Activated T-cell treated with anti-CD3 and anti-CD28 coated beads, Interleukin-2, amount 50 U/mL, for 24 hours (primary cell): ENCODE data around the gene GDF10.

Source experiments
- DNase-seq: peaks from one replicate; pipeline ENCODE4 v3.0.0-alpha.2; 2020
- H3K27ac Mint-ChIP-seq: 2 replicates; pipeline ENCODE4 v1.8.0; 2020; ENCODE audit warnings: mild to moderate bottlenecking, mixed read lengths
- H3K27me3 Mint-ChIP-seq: 2 replicates; pipeline ENCODE4 v1.8.0; 2020; ENCODE audit warnings: mixed read lengths
- H3K36me3 Mint-ChIP-seq: 2 replicates; pipeline ENCODE4 v1.8.0; 2020; ENCODE audit warnings: low read depth, mixed read lengths
- H3K4me1 Mint-ChIP-seq: 2 replicates; pipeline ENCODE4 v1.8.0; 2020; ENCODE audit warnings: low read depth, mixed read lengths
- H3K4me3 Mint-ChIP-seq: 2 replicates; pipeline ENCODE4 v1.8.0; 2020; ENCODE audit warnings: mild to moderate bottlenecking, moderate library complexity, mixed read lengths
- H3K9me3 Mint-ChIP-seq: 2 replicates; pipeline ENCODE4 v1.8.0; 2020; ENCODE audit warnings: mixed read lengths

GDF10 gene

DNA sequence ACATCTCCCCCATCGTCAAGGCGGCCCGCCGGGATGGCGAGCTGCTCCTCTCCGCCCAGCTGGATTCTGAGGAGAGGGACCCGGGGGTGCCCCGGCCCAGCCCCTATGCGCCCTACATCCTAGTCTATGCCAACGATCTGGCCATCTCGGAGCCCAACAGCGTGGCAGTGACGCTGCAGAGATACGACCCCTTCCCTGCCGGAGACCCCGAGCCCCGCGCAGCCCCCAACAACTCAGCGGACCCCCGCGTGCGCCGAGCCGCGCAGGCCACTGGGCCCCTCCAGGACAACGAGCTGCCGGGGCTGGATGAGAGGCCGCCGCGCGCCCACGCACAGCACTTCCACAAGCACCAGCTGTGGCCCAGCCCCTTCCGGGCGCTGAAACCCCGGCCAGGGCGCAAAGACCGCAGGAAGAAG, 10.1 kb downstream of the GDF10 start:
- DNase-seq = no peak
- no peaks in the 10 kb centered on the region for H3K27me3 Mint-ChIP-seq
- H3K9me3 Mint-ChIP-seq = no peaks in the 10 kb centered on the region
- H3K4me1 Mint-ChIP-seq = peaks cover 32% of the 10 kb centered on the region
- no peaks in the 10 kb centered on the region for H3K36me3 Mint-ChIP-seq
- no peak overlapping the region for H3K27ac Mint-ChIP-seq
- H3K4me3 Mint-ChIP-seq = no peak overlapping the region

GRCh38 chr10:47311193-47311931, 11.4 kb downstream of the GDF10 start:
- Mint-ChIP-seq H3K27me3 (no peaks in the 10 kb centered on the region), H3K27ac (peak overlapping the region; percentile 83), H3K4me1 (peaks cover 32% of the 10 kb centered on the region), H3K9me3 (no peaks in the 10 kb centered on the region), H3K4me3 (no peak overlapping the region), H3K36me3 (no peaks in the 10 kb centered on the region)
- DNase-seq = peak; percentile 61

GRCh38 chr10:47311932-47312662, 12.1 kb downstream of the GDF10 start:
- H3K4me3 Mint-ChIP-seq = no peak overlapping the region
- peak overlapping the region; percentile 83 for H3K27ac Mint-ChIP-seq
- no peaks in the 10 kb centered on the region for H3K27me3 Mint-ChIP-seq
- DNase-seq = peak; percentile 90
- no peaks in the 10 kb centered on the region for H3K36me3 Mint-ChIP-seq
- H3K4me1 Mint-ChIP-seq = peaks cover 27% of the 10 kb centered on the region
- H3K9me3 Mint-ChIP-seq = no peaks in the 10 kb centered on the region

GRCh38 chr10:47312663-47312995, 12.6 kb downstream of the GDF10 start:
- Mint-ChIP-seq H3K4me3 (no peak overlapping the region), H3K27ac (no peak overlapping the region), H3K9me3 (no peaks in the 10 kb centered on the region), H3K4me1 (peaks cover 22% of the 10 kb centered on the region), H3K36me3 (no peaks in the 10 kb centered on the region), H3K27me3 (no peaks in the 10 kb centered on the region)
- DNase-seq = no peak

DNA sequence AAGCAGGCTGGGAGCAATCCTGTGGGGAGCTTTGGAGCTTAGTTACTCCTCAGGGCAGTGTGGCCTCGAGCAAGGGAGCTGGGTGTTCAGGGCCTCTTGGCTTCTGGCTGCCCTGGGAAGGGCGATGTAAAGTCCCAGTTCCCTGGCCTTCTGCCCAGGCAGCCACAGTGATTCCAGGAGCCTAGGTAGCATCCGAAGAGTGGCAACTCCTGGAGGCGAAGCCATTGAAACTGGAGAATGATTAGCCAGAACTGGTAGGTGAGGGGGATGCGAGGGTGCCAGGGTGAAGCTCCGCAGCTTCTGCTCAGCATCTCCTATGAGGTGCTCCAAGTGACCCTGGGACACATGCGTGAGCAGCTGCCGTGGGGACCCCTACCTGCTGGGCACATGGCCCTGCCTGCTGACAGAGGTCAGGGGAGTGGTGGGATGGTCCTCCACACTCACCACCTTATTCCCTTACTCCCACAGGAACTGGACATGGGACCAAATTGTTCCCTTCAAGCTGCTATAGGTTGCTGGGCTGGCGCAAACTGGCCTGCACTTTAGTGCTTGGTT, 14.5 kb downstream of the GDF10 start:
- no peak overlapping the region for H3K27ac Mint-ChIP-seq

DNA sequence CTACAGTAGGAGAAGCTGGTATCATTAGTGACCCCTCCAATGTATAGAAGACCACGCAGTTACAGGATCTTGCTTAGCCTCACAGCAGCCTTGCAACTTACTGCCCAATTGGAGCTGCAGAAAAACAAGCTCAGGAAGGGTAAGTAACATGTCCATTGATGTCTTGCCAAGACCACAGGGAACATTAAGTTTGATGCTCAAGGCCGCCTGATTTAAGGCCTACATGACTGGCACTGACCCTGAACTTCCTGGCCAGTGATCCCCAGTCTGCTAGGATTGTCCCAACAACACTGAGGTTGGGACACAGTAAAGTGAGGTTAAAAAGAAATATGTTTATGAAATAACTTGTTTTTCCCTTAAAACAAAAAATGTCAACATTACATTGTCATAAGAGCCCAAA, 15.4 kb downstream of the GDF10 start:
- Mint-ChIP-seq H3K4me1 (peaks cover 18% of the 10 kb centered on the region), H3K36me3 (no peaks in the 10 kb centered on the region), H3K4me3 (no peak overlapping the region), H3K27me3 (no peaks in the 10 kb centered on the region), H3K27ac (no peak overlapping the region), H3K9me3 (no peaks in the 10 kb centered on the region)
- DNase-seq = no peak

More for the DNA sequence above, 14.5 kb downstream of the GDF10 start:
- no peaks in the 10 kb centered on the region for H3K9me3 Mint-ChIP-seq
- peaks cover 18% of the 10 kb centered on the region for H3K4me1 Mint-ChIP-seq
- no peaks in the 10 kb centered on the region for H3K36me3 Mint-ChIP-seq
- DNase-seq = no peak
- H3K27me3 Mint-ChIP-seq = no peaks in the 10 kb centered on the region
- no peak overlapping the region for H3K4me3 Mint-ChIP-seq

DNA sequence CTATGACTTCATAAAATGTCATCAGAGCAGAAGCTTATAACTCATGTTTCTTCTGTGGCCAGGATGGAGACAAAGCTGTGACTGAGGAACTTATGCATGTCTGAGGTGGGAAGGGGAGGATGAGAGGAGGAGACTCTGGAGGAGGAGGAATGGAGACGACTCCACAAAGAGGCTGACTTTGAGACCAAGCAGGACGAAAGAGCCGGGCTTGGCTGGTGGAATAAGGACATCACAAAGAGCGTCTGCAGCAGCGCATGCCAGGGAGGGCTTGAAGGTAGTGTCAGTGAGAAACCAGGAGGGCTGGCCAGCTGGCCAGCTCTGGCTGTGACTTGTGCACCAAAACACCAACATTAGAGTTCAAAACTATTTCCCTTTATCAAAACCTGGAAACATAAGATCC, 16.1 kb downstream of the GDF10 start:
- Mint-ChIP-seq H3K9me3 (no peaks in the 10 kb centered on the region), H3K36me3 (no peaks in the 10 kb centered on the region), H3K4me3 (no peak overlapping the region), H3K27ac (no peak overlapping the region), H3K27me3 (no peaks in the 10 kb centered on the region), H3K4me1 (peaks cover 12% of the 10 kb centered on the region)
- DNase-seq = no peak

- no peaks in the 10 kb centered on the region for H3K27me3 Mint-ChIP-seq
- peak; percentile 16 for DNase-seq
- H3K27ac Mint-ChIP-seq = no peak overlapping the region
- H3K4me3 Mint-ChIP-seq = no peak overlapping the region
- peaks cover under 1% of the 10 kb centered on the region for H3K4me1 Mint-ChIP-seq
- no peaks in the 10 kb centered on the region for H3K36me3 Mint-ChIP-seq
- no peaks in the 10 kb centered on the region for H3K9me3 Mint-ChIP-seq
Measured at GRCh38 chr10:47317251-47317650, 17.3 kb downstream of the GDF10 start.

GRCh38 chr10:47318706-47319105, 18.7 kb downstream of the GDF10 start:
- Mint-ChIP-seq H3K4me3 (no peak overlapping the region), H3K27me3 (no peaks in the 10 kb centered on the region), H3K27ac (no peak overlapping the region), H3K4me1 (no peaks in the 10 kb centered on the region), H3K9me3 (no peaks in the 10 kb centered on the region), H3K36me3 (no peaks in the 10 kb centered on the region)
- DNase-seq = peak; percentile 7

DNA sequence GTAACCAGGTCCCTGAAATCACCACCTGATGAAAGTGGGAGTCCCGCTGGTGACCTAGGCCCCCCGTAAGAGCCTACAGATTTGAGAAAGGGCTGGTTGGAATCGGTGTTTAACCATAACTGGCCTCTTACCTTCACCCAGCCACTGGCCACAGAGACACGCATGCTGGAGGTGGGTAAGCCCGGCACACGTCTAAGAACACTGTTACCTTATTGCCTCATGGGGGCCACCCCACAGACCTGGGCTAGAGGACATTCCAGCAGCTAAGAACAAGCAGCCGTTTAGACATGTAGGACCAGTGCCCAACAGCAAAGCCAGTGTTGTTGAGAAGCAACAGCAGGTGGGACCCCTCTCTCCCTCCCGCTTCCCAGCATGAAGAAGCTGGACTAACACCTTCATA, 19.8 kb downstream of the GDF10 start:
- DNase-seq = peak; percentile 16
- Mint-ChIP-seq H3K4me3 (no peak overlapping the region), H3K9me3 (no peaks in the 10 kb centered on the region), H3K36me3 (no peaks in the 10 kb centered on the region), H3K27me3 (no peaks in the 10 kb centered on the region), H3K4me1 (no peaks in the 10 kb centered on the region), H3K27ac (no peak overlapping the region)

DNA sequence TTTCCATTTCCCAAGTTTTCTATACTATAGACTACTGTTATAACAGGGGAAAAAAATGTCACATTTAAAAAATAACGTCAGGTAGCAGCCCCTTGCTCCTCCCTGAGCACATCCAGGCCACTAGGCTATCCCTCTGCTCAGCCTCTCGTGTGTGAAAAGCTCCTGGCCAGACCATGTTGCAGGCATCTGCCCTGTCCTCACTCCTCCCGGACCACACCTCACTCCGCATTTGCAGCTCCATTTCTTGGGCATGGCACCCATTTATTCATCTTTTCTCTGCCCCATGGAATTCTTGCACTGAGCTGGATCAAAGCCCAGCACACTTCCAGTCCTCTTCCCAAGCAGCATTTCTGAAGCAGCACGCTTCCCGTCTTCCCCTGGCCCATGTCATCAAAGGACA, 20.8 kb downstream of the GDF10 start:
- peak; percentile 16 for DNase-seq
- Mint-ChIP-seq H3K36me3 (no peaks in the 10 kb centered on the region), H3K4me1 (no peaks in the 10 kb centered on the region), H3K27me3 (no peaks in the 10 kb centered on the region), H3K27ac (no peak overlapping the region), H3K9me3 (no peaks in the 10 kb centered on the region), H3K4me3 (no peak overlapping the region)

DNA sequence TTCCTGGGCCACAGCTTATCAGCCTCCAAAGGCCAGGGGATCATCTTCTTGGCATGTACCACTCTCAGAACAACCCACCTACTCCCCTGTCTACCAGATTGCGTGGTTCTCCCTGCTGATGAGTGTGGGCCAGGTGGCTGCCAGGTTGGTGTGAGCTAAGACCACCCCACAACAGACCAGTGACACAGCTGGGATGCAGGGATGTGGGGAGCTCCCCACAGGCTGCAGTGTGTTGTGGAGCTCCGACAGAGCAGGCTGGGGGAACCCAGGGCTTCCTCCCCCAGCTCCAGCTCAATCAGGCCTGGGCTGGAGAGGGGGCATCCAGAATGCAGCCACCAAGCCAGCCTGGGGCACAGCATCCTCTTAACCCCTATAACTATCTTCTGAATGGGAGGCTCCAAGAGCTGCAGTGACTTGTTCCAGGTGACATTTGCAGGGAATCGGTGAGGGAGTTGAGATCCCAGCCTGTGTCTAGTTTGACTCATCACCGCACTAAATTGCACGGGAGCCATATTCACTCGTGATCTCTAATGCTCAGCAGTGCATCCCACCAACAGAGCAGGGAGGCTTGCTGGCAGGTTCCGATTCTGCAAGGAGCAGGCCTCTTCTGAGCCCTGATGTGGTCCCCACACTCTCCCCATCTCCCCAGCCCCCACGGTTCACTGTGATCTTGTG, 21.7 kb downstream of the GDF10 start:
- no peak overlapping the region for H3K4me3 Mint-ChIP-seq
- no peak overlapping the region for H3K27ac Mint-ChIP-seq
- DNase-seq = peak; percentile 16
- no peaks in the 10 kb centered on the region for H3K27me3 Mint-ChIP-seq
- H3K9me3 Mint-ChIP-seq = no peaks in the 10 kb centered on the region
- no peaks in the 10 kb centered on the region for H3K4me1 Mint-ChIP-seq
- H3K36me3 Mint-ChIP-seq = no peaks in the 10 kb centered on the region

DNA sequence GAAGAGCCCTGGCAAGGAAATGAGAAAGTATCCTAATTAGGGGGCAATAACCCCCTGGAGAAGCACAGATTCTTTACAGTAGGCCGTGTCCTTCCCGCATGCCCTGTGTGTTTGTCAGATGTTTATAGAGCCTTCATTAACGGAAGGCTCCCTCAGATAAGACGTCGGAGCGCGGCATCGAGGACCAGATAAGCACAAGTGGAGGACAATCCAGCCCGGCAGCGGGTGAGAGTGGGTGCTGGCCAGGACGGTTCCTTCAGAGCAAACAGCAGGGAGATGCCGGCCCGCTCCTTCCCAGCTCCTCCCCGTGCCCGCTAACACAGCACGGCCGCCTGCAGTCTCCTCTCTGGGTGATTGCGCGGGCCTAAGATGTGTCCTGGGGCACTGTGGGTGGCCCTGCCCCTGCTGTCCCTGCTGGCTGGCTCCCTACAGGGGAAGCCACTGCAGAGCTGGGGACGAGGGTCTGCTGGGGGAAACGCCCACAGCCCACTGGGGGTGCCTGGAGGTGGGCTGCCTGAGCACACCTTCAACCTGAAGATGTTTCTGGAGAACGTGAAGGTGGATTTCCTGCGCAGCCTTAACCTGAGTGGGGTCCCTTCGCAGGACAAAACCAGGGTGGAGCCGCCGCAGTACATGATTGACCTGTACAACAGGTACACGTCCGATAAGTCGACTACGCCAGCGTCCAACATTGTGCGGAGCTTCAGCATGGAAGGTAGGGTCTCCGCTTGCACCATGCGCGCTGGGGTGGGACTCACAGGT, 22.5 kb downstream of the GDF10 start, which contains the start of gene GDF2:
Gene GDF2, plus strand, starts transcription at position 155 of the 762 bp plus-strand sequence. Its CDS starts 215 bp downstream, at position 370.
- no peak within 1 kb of the TSS for H3K4me3 Mint-ChIP-seq
- H3K27me3 Mint-ChIP-seq = no peaks in the 10 kb centered on the region
- DNase-seq = peak; percentile 8
- no peak within 1 kb of the TSS for H3K27ac Mint-ChIP-seq
- no peaks in the 10 kb centered on the region for H3K9me3 Mint-ChIP-seq
- no peaks in the 10 kb centered on the region for H3K4me1 Mint-ChIP-seq
- H3K36me3 Mint-ChIP-seq = no peaks in the 10 kb centered on the region

GRCh38 chr10:47323087-47323486, 23.1 kb downstream of the GDF10 start:
- no peak overlapping the region for H3K4me3 Mint-ChIP-seq
- H3K36me3 Mint-ChIP-seq = no peaks in the 10 kb centered on the region
- H3K9me3 Mint-ChIP-seq = no peaks in the 10 kb centered on the region
- H3K27ac Mint-ChIP-seq = no peak overlapping the region
- DNase-seq = no peak
- H3K4me1 Mint-ChIP-seq = no peaks in the 10 kb centered on the region
- H3K27me3 Mint-ChIP-seq = no peaks in the 10 kb centered on the region
